GM21723 (cell line): ENCODE data around the gene S100A6.

Source experiments
- ATAC-seq: cut with Tn5 transposase; IDR thresholded peaks from one replicate; pipeline ENCODE4 v1.9.1; 2021; ENCODE audit warnings: mild to moderate bottlenecking, moderate library complexity; ENCODE audit not compliant: unreplicated experiment

The S100A6 gene

DNA sequence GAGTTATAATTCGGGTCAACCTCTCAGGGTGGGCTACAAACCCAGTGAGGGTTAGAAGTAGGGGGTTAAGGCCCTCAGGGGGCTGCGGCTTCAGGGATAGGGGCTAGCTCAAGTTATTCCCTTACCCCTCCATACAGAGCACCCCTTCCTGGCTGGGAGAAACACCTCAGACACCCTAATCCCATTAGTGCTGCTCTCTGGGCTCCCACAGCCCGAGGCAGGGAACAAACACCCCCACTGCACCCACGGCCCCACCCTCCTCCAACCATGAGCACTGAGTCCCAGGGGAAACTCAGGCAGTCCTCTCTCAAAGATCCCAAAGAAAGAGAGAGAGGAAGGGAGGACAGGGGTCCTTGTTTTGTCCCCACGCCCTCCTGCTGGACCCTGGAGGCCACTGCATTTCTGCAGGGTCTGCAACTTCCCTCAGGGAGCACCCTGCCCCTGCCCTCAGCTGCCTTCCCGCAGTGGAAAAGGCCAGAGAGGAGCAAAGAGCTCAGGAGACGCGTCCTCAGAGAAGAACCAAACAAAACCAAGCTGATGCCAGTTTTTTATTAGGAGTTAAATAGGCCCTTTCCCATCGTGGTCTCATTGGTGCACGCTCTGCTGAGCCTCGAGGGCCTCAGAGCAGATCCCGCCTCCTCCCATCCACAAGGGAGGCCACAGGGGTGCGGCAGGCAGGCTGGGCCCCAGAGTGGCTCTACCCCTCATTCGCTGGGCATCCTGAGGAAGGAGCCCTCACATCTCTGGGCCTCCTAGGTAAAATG, 11.2 kb upstream of the S100A6 start:
- ATAC-seq: no peak

DNA sequence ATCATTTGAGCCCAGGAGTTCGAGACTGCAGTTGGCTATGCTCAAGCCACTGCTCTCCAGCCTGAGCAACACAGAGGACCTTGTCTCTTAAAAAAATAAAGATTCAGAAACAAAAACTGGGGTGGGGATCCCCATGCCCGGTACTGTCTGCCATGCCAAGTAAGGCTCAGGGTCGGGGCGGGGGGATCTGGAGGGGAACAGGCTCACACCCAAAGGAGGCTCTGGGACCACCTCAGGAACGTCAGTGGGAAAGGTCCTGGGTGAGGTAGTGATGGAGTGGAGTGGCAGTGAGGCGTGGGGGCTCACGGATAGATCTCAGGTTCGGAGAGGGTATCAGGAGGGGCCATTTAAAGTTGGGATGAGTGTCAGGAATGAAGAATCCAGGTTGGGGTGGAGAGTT, 10.6 kb upstream of the S100A6 start:
- no peak for ATAC-seq

DNA sequence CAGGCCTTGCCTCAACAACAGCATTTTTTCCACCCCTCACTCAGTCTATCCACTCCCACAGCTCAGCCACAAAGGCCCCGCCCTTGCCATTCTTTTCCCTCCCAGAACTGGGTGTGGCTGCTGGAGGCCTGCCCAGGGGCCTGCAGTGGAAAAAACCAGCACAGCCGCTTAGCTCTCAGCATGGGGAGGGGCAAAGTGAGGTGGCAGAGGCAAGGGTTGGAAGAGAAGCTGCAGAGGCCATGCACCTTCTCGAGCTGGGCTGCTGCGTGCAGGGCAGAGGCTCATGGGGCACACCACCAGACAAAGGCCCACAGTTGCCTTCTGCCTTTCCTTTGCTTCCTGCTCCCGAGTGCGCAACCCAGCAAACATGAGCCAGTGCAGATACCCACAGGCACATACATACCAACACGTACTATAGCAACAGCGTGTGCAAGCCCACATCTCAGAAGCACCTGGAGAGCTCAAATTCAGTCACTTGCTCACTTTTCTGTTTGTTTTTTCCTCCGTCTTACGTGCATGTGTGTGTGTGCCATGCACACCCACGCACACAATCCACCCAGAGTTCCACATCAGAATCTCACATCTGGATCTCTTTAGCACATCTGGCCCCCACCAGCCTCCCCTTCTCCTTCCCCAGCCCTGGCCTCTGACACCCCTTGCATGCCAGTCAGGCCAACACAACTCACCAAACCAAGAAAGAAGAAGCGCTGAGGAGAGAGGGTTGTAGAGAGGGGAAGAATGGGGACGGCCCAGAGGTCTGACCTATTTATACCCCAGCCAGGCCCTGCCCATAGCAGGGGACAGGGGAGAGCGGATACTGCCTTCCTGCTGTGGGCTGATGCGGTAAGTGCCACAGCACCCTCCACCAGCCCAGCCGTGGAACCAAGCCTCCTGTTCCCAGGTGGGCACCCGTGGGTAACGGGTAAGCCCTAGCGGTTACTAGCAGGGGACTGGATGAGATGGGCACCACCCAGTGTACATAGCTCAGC, 9.6 kb upstream of the S100A6 start, which contains the start of gene S100A4:
Gene S100A4 (minus strand): TSS at position 740 of the 989 bp plus-strand sequence. CDS start 1,012 bp downstream, outside the sequence.
- ATAC-seq: peak; percentile 73

DNA sequence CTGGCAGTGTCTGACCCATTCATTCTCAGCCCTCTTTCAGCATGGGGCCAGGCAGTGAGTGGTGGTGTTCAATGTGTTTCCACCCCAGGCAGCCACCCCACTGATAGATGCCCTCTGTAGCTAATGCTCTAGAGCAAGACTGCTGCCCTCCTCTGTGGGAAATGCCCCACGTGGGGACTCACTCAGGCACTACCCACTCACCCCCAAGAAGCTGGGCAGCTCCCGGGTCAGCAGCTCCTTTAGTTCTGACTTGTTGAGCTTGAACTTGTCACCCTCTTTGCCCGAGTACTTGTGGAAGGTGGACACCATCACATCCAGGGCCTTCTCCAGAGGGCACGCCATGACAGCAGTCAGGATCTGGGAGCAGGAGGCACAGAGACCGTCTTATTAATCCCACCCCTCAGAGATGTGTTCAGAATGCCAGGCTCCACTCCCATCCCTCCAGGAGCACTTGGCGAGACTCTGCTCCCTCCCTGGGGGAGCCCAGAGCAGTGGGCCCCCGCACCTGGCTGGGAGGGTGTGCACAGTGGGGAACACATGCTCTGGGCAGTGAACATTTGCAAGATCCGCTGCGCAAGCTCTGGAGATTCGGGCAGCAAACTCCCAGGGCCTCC, 8.8 kb upstream of the S100A6 start:
- no peak for ATAC-seq

DNA sequence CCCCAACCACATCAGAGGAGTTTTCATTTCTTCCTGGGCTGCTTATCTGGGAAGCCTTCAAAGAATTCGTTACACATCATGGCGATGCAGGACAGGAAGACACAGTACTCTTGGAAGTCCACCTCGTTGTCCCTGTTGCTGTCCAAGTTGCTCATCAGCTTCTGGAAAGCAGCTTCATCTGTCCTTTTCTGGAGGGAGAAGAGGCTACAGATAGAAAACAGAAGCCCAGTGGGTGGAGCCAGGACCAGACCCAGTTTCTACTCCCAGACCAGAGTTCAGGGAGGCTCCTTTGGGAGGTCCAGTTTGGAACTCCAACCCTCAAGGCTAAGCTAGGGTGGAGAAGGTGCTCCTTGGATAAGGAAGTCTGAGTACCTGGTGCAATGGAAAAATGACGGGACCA, 7.9 kb upstream of the S100A6 start:
- no peak for ATAC-seq

DNA sequence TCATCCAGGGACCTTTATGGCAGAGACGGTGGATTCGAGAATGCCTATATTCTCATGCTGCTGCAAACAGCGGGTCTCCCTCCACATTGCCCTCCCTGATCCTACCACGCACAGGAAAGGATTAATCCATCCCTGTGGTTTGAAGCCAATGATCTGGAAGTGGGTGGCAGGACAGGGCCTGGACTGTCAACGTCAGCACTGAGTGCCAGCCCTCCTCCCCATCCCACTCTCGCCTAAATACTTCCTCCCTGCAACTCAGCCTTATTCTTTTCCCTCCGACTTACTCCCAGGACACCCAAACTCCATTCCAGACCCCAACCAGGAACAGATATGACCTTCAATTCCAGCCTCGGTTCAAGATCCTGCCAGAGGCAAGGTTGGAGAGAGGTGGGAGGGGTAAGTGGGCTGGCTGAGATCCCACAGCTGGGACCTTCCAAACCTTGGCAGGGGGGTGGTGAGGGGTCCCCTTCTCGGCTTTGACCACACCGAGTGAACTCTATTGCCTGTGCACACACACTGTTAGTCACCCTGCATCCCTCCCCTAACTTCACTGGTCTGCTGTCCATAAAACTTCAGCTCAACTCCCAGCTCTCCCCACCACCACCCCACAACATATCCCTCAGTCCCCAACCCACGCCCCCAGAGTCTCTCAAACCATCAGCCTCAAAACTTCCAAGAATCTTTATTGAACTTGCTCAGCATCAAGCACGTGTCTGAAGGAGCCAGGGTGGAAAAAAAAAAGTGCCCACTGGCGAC, 7.3 kb upstream of the S100A6 start:
- ATAC-seq: no peak

DNA sequence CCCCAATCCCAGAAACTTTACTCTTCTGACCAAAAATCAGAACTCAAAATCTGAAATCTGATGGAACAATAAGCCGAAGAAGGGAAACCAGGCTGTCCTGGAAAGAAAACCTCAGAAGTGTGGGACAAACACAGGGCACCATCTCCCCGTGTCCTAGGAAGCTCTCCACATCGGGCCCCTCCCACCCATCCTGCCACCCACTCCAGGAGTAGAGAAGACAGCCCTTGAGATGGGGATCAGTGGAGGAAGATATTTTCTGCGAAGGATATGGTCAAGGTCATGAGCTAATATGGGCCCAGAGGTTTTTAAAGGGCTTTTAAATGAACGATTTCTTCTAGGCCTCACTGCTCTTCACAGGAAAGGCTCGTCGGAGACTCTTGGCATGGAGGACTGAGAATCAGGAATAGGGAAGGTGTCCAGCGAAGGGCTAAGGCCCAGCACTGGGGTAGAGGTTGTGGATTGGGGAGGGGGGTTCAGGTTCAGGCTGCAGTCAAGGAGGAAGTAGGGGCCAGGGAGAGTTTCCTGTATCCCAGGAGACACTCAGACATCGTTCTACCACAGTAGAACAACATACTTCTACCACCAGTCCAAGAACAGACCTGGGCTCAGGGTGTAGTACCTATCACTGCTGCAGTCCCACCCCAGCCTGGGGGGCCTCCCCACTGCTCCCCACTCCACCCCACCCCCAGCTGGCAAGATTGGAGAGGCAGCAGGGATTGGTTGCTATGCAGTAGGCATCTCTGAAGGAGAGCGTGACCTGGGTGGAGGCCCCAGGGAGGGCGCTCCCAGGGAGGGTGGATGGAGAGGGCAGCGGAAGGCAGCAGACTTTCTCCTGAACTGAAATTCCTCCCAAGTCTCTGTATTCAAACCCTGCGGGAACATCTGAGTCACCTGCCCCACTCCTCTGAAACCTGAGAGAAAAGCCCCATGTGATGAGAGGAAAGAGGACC, 6.1 kb upstream of the S100A6 start:
- no peak for ATAC-seq

DNA sequence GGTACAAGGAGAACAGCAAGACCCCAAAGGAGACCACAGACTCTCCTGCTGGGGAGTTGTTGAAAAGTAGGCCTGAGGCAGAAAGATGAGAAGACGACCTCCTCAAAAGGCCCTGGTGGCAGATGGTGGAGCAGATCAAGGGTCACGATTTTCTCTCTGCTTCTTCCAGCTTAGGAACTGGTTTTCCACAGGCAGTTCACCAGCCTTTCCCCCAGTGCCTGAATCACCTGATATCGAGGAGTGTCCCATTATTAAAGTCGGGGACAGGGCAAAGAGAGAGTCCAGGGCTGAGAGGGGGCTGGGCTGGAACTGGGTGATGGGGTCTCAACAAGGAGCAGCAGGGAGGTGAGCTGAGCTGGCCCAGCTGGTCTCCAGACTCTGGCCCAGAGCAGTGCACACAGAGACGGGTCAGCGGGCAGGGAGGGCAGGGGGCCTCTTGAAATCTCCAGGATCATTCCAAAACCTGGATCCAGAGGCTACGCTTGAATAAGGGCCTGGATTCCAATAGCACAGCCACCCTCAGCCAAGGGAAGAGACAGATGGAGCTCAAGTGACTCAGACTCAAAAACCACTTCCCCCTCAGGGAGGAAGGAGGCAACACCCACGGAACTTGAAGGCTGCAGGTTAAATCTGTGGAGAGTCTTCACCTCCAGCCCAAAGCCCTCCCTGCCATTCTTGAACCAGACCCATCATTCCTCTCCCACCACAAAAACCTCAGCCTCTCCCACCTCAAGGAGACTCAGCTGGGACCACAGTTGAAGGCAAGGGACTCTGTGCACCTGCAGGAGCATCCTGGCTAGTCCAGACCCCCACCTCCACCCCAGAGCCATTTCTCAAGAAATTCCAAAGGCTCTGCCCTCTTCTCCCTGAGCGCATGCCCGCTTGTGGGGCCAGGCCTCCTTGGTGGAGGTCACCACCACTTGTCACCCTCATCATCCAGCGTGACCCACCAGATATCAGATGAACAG, 4.9 kb upstream of the S100A6 start, which contains the start of gene S100A5:
Gene S100A5 (minus strand): TSS at position 541 of the 968 bp plus-strand sequence. CDS start 743 bp downstream, outside the sequence.
- ATAC-seq: no peak

DNA sequence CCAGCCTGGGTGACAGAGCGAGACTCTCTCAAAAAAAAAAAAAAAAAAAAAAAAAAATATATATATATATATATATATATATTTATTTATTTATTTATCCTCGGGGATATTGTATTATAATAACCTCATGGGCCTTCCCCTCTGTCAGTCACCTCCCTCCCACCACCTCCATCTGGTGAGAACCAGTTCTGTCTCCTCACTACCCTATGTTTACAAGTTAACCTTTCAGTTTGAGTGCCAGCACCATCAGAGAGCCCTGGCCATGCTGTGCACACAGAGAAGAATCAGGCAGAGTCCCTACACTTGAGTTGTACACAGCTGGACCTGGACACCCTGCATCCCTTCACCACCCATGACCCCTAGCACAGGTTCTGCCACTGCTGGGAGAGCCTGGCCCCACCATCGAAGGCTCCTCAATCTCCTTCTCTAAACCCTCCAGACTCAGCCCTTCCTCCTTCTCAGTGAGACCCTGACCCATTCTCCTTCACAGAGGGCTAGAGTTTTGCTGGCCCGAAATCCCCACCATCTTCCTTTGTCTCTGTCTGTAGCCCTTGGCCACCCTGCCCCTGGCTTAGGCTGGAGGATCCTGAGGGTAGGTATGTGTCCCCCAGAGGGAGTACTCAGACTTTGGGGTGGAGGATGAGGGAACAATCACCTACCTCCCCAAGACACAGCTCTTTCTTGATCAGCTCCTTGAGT, 3.8 kb upstream of the S100A6 start:
- ATAC-seq: no peak

DNA sequence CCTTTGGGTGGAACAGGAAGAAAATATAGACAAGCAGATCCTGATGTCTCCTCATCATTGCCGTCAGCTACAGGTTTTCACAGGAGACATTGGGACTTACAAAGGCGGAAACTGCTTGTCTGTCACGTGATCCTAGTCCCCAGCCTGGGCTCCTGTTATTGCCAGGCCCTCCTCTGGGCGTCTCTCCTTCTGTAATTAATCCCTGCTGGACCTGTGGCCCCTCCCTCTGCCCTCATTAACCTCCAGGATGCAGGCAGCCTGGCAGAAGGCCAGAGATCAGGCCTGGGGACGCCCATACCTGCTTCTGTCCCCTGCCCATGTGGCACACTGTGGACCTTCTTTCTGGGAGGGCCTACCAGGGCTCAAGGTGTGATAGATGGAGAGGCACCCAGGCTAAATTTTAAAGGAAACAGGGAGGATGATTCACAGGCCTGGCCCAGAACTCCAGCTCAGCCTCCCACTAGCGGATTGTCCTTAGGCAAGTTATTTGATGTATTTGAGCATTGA, 2.6 kb upstream of the S100A6 start:
- no peak for ATAC-seq

DNA sequence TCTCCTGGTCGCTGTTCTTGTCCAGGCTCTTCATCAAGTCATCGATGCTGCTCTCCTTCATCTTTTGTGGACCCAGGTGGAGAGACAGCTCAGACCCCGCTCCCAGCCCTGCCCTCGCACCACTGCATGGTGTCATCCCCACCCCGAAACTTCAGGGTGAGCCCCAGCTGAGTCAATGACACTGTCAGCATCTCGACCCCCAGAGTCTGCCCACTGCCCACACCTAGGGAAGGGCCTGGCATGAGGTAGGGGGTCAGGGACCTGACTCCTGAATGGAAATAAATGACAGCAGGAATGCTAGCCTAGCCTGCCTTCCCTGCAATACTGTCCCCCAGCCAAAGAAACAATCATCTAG, 1.6 kb upstream of the S100A6 start:
- ATAC-seq: no peak

DNA sequence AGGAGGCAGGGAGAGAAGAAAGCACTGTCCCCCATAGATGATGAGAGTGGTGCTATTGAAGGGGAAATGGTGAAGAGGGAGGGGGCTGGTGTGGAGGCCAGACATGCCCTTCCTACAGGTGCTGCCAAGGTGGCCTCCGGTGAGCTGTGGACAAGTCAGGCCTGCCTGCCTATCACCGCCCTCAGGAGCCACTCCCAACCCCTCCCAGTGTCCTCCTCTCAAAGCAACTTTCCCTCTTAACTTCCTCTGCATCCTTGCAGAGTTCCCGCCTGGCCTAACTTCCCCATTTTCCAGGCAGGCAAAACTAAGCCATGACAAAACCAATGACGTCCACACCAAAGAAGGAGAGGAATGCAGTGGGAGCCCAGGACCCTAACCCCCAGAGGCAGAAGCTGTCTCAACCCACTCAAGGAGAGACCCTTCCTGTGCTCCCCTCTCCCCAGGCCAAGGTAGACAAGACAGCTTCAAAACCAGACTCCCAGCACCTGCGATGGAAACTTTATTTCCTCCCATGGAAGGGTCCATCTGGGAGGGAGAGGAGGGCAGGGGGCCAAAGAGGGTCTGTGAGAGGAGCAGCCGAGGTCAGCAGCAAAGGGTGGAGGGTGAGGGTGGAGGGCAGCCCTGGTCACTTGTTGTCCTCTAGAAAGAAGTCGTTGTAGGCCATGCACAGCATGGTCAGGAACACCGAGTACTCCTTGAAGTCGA, 1.0 kb upstream of the S100A6 start:
- ATAC-seq: no peak

DNA sequence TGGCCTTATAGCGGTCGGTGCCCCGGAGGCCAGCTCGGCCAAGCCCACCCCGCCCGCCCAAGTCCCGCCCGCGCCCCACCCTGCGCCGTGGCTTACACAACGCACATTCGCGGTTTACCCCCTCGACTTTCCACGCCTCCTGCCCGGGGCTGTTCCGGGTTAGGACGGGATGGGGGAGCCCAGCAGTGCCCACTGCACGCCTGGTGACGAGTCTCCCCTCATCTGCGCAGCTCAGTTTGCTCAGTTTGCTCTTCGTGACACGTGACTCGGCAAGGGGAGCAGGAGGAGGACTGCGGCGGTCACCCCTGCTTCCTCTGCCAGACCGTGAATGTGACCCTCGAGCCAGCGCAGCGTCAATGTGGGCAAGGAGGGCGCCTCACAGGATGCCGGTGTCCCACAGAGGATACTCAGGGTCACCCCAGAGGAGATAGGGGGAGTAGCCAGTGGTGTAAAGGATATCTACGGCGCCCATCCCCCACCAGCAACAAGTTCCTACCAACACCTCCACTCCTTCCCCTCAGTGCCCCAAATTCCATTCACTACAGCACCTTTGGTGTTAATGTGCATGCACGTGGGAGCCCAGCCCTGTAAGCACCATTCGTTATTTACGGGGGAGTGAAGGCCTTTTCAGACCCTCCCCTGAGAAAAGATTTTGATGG, 350 bp upstream of the S100A6 start:
- peak; percentile 60 for ATAC-seq

DNA sequence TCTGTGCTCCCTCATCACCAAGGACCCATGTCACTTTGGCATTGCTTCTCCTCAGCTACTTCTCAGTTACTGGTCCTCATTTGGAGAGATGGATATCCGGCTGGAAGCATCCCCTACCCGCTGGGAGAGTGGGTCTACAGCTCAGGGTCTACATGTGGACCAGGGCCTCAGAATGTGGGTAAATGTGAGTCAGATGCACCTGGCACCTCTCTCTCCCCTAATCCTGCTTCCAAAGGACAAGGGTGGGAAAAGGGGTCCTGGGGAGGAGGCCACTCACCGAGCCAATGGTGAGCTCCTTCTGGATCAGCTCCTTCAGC, 908 bp downstream of the S100A6 start:
- no peak for ATAC-seq

DNA sequence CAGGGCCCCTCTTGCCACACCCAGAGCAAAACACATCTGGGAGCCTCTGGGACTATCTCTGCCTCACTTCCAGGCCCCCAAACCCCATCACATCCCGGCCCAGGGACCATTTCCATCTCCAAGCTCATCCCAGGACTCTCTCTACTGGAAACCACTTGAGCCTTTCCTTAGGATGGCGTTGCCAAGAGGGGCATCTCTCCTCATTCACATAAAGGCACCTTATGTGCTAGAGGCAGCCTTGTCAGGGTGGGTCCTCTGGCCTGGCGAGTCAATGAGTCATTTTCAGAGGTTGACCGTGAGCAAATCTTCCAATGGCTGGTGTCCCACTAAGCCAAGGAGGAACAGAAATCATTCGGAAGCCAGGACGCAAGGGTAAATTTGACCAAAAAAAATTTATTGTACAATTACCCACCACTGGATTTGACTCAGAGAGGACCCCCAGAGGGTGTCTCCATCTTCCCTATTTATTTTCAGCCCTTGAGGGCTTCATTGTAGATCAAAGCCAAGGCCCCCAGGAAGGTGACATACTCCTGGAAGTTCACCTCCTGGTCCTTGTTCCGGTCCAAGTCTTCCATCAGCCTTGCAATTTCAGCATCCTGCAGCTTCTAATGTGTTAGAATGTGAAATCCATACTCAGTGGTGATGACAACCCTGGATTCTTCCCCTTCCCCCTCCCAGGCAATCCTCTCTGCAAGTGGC, 1.4 kb downstream of the S100A6 start:
- no peak for ATAC-seq

DNA sequence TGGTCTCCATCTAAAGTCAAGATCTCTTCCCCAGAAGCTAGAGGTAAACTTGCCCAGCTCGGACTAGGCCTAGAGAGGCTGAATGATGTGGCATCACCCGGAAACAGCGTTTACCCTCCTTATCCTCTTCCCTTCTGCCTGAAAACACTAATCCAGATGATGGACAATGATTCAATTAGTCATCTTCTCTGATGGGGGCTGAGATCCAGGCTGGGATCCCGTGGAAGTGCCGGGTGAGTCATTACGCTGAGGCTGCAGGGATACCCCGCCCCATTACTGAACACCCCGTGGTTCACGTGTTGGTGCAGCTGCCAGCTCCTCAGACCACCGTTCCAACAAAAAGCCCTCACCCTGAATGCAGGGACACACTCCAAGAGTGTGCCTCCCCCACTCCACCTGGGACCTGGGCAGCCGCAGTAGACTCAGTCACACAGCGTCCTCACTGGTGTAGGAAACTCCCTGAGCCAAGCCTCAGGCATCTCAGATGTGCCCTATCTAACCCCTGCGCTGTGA, 2.0 kb downstream of the S100A6 start:
- no peak for ATAC-seq
